Activated gamma-delta T cell treated with anti-CD3 and anti-CD28 coated beads, Interleukin-2, amount 50 U/mL, for 16 hours (primary cell): ENCODE measurements around the gene HSF5.
"Not testable (repeated sequence)": the region's sequence is repeated elsewhere in the genome, so short reads cannot be mapped to it uniquely, and the experiment has no call there.

Experiments used
- DNase-seq: peaks from one replicate; pipeline ENCODE4 v3.0.0-alpha.2; 2020; ENCODE audit warnings: low read depth

HSF5 gene

DNA sequence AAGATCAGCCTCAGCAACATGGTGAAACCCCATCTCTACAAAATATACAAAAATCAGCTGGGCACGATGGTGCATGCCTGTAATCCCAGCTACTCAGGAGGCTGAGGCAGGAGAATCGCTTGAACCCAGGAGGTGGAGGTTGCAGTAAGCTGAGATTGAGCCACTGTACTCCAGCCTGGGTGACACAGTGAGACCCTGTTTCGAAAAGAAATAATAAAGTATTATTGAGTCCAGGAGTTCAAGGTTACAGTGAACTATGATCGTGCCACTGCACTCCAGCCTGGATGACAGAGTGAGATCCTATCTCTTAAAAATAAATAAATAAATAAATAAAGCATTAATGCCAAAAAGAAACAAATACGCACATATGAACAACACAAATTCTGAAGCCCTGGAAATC lies 6.4 kb downstream of the HSF5 start:
- DNase-seq, result not testable (repeated sequence)

GRCh38 chr17:58480090-58480489 lies 8.1 kb downstream of the HSF5 start:
- no peak for DNase-seq

DNA sequence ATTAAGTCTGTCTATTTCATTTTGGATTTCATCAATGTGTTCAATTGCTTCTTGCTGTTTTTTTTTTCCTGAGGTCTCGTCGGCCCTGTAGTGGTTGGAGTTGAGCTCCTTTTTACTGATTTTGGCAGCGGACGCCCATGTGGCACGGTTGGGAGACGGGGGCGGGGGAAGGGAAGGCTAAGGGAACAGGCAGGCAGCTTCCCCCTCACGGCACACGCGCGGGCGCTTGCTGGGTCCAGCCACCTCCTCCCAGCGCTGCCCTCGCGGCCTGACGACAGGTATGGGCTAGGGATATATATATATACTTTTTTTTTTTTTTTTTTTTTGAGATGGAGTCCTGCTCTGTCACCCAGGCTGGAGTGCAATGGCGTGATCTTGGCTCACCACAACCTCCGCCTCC lies 11.4 kb downstream of the HSF5 start:
- DNase-seq, result no peak

DNA sequence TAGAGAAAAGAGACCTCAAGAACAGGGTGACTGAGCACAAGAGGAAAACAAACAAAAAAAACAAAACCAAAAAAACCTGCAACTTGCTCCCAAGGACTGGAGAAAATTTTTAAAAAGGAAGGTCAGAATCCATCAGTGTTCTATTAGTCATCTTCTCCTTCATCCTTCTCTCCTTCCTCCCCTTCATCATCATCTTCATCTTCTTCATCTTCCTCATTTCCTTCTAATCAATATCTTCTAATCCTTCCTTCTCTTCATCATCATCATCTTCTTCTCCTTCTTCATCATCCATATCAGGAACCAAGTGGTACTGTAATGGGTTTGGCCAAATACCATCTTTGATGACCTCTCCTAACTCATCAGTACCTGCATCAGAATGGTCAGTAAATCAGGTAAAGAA lies 12.2 kb downstream of the HSF5 start:
- DNase-seq, result no peak

GRCh38 chr17:58470356-58470755 lies 17.9 kb downstream of the HSF5 start:
- no peak for DNase-seq

- no peak for DNase-seq
Observed at GRCh38 chr17:58468944-58469343, 19.3 kb downstream of the HSF5 start.

DNA sequence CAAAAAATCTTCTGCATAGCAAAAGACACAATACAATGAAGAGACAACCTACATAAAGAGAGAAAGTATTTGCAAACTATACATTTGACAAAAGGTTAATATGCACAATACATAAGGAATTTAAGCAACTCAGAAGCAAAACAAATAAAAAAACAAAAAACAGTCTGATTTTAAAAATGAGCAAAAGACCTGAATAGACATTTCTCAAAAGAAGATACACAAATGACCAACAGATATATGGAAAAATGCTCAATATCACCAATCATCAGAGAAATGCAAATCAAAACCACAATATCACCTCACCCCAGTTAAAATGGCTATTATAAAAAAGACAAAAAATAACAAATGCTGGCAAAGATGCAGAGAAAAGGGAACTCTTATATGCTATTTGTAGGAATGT lies 32.7 kb downstream of the HSF5 start:
- no peak for DNase-seq

DNA sequence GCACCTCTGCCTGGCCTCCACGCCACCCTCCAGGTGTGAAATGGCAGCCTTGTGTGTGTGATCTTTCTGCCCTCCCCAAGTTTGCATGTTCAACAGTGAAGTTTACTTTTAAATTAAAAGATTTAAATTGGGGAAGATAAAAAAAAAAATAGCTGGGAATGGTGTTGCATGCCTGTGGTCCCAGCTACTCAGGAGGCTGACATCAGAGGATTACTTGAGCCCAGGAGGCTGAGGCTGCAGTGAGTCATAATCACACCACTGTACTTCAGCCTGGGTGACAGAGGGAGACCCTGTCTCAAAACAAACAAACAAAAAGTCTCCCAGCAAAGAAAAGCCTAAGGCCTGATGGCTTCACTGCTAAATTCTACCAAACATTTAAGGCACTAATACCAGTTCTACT lies 35.5 kb downstream of the HSF5 start:
- no peak for DNase-seq

DNA sequence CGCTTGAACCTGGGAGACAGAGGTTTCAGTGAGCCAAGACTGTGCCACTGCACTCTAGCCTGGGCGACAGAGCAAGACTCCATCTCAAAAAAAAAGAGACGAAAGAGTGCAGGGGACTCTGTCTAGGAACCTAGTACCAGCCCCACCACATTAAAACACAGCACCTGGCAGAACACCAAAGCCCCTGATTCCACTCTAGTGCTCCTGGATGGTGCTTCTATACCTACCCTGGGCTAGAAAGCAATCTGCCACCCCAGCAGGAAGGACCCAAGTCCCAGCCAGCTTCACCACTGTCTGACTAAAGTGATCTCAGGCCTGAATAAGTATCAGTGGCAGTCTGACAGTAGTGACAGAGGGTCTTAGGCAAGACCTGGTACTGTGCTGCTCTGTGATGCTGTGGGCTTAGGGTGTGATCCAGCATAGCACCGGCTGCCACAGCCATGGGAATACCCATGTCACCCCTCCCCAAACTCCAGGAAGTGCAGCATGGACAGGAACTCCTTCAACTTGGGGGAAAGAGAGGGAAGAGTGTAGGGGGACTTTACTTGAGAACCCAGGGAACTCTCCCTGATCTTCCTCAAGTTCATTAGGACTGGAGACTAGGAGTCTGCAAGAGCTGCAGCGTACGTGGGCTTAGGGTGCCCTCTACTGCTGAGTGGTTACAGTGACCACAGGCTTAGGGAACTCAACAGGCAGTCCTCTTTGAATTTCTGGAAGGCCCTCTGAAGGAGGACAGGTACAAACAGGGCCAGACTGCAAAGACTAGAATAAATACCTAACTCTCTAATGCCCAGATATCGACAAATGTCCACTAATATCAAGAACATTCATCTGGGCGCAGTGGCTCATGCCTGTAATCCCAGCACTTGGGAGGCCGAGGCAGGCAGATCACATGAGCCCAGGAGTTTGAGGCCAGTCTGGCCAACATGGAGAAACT lies 40.9 kb downstream of the HSF5 start:
- peak; percentile 33 for DNase-seq

DNA sequence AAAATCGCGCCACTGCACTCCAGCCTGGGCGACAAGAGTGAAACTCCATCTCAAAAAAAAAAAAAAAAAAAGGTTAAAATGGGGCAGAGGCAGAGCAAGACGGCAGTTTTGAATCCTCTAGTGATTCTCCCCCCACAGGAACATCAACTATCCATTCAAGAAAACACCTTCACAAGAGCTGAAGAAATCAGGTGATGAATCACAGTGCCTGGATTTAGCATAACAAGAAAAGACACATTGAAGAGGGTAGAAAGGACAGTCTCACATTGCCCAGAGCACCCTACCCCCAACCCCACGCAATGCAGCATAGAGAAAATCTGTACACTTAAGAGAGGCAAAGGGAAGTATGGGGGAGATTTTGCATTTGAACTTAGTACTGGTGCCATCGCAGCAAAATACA lies 42.1 kb downstream of the HSF5 start:
- DNase-seq, result no peak

GRCh38 chr17:58436805-58437239 lies 51.4 kb downstream of the HSF5 start:
- no peak for DNase-seq

DNA sequence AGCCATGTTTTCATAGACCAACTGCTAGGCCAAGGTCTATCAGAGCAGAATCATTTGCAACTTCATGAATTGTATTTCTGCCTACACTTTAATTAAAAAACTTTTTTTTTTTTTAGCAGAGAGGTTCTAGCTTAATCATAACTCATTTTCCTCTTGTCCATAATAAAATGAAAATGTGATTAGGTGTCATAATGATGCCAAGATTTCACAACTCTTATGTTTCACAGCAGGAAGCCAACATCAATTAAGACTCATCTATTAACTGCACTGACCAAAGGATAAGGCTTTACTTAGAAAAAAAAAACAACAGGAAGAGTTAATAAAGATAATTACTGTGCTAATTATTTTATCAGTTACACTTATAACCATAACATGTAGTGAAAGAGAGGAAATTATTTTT lies 52.0 kb downstream of the HSF5 start:
- no peak for DNase-seq

DNA sequence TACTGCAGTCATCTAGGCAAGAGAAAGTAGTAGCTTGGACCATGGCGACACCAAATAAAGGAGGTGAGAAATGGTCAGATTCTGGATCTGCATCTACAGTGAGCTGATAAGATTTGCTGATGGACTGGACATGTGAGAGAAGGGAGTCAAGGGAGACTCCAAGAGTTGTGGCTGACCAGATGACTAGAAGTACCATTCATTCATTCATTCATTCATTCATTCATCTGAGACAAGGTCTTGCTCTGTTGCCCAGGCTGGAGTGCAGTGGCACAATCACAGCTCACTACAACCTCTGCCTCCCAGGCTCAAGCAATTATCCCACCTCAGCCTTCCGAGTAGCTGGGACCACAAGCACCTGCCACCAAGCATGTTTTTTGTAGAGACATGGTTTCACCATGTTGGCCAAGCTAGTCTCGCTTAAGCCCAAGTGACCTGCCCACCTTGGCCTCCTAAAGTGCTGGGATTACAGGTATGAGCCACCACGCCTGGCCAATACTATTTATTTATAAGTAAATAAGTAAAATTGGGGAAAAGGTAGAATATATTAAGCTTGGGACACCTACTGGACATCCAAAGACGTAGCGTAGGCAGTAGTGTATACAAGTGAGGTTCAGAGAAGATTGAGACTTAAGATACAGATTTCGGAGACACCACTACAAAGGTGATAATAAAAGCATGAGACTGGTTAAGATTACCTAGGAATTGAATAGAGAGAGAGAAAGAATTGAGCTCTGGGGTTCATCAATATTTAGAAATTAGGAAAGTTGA lies 55.2 kb downstream of the HSF5 start:
- no peak for DNase-seq

DNA sequence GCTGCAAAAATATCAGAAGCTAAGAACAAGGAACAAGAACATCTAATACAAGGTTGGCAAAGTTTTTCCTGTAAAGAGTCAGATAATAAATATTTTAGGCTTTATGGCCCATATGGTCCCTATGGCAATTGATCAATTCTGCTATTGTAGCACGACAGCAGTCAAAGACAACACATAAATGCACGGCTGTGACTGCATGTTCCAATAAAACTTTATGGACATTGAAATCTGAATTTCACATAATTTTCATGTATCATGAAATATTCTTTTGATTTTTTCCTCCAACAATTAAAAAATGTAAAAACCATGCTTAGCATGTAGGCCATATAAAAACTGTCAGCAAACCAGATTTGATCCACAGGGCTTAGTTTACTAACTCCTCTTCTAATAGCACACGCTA lies 60.4 kb downstream of the HSF5 start:
- DNase-seq, result no peak

GRCh38 chr17:58421711-58422110 lies 66.5 kb downstream of the HSF5 start:
- DNase-seq, result no peak

GRCh38 chr17:58420827-58421226 lies 67.4 kb downstream of the HSF5 start:
- no peak for DNase-seq

GRCh38 chr17:58417300-58418092 lies 70.7 kb downstream of the HSF5 start, which contains the start of gene RNF43:
TSS of gene RNF43 (minus strand) at chr17:58417534. CDS start at chr17:58415577, 1,957 bp downstream.
- peak; percentile 79 for DNase-seq

- DNase-seq, result no peak
Observed at GRCh38 chr17:58416937-58417299, 71.3 kb downstream of the HSF5 start.

GRCh38 chr17:58416396-58416795 lies 71.8 kb downstream of the HSF5 start:
- DNase-seq, result no peak

DNA sequence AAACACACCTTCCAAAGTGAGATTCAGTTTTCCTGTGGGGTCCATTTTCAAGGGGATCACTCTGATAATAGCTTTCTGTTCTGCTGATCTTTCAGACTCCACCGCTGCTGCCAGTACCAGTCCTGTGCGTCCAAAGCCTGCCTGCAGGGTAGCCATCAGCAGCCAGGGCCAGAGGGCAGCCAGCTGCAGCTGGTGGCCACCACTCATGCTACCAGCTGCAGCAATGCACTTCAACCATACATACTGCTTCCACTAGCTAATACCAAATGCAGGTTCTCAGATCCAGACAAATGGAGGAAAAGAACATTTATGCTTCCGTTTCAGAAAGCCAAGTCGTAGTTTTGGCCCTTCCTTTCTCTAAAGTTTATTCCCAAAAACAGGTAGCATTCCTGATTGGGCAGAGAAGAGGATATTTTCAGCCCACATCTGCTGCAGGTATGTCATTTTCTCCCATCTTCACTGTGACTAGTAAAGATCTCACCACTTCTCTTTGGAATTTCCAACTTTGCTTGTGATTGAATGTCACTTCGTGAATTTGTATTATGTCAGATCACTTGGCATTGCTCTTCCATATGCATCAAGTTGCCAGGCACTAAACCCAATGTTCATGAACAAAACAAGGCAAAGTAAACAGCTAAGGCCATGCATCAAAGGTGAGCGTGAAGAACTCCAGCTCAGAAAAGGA lies 72.7 kb downstream of the HSF5 start:
- DNase-seq, result no peak

GRCh38 chr17:58414596-58414997 lies 73.6 kb downstream of the HSF5 start:
- DNase-seq, result no peak

DNA sequence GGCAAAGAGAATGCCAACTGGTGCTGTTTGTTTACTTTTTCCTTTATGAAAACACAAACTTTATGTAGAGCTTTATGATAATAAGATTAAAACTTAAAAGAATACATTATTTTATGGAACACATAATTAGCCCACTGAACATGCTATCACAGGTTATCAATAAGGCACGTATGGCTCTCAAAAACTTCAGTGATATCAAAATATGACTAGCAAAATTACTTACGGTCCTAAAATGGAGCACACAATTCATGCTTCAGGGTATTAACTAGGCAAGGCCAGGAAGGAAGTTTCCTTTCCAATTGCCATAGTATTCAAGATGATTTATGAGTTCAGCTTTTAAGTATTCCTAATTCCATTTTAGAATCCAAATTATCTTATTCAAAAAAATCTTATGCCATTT lies 74.5 kb downstream of the HSF5 start:
- DNase-seq, result no peak
